ENCODE results near the gene MYH14. TPM values are rescaled to one million over a fixed set of nuclear protein-coding genes. Genes with fewer than 3 reads are reported as not detected.

MYH14 gene
- polyA plus RNA-seq, 1 donor (not counting 4 experiments of a cell fraction or from before 2014, with no cell fraction given), result 0.20 TPM

DNA sequence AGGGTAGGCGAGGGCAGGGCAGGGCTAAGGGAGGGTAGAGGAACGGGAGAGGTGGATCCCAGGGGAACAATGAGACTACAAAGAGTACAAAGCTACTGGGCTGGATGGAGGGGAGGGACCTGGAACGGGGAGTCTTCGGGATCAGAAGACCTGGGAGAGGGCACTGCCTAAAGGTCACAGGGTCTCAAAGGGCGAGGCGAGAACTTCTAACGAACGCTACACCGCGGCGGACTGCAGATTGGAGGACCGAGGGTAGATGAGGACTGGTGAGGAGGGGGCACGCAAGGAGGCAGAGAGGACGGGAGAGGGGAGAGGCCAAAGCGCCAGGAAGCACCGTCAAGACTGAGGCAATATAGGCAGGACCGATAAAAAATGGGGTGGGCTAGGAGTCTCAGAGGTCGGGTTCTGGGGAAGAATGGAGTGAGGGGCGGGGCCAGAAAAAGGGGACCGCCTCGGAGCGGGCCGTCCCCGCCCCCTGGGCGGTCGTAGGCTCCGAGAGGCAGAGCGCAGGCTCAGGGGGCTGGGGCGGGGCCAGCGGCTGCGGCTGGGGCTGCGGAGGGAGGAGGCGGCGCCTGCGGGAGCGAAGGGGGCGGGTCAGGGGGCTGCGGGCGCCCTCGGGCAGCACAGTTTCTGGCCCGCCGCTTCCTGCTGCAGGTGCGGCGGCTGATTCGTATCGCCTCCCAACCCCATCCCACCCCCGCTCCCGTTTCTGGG lies 127.1 kb downstream of the MYH14 start:
- H3K27ac ChIP-seq (ENCODE audit: control insufficient read depth, insufficient read depth, low read length), result no peak overlapping the region
- H3K36me3 ChIP-seq (ENCODE audit: control insufficient read depth in 2 of 2, extremely low read depth in 1 of 2, insufficient read depth in 2 of 2, low read length in 2 of 2), result no peaks in the 10 kb centered on the region
- H3K9me3 ChIP-seq (ENCODE audit: control insufficient read depth, low read depth, low read length), result peaks cover 12% of the 10 kb centered on the region
- H3K4me1 ChIP-seq (ENCODE audit: control insufficient read depth, extremely low read depth, insufficient read depth, low read length), result peaks cover 3% of the 10 kb centered on the region
- no peak overlapping the region for H3K9ac ChIP-seq (ENCODE audit: control insufficient read depth, extremely low read depth, insufficient read depth, low read length)
- H4K20me1 ChIP-seq (ENCODE audit: control insufficient read depth, extremely low read depth, insufficient read depth, low read length), result no peaks in the 10 kb centered on the region
- FAIRE-seq (no peak), DNase-seq (ENCODE audit: low read depth, low spot score) (no peak)
- no peaks in the 10 kb centered on the region for H3K9me1 ChIP-seq (ENCODE audit: control insufficient read depth, extremely low read depth, insufficient read depth, low read length)
- dilution Hi-C loops (cut with MboI; ENCODE audit: extremely low pct_ligation_motif_present, low sequenced_read_pairs), result no loop called here
- no peak overlapping the region for H3K4me2 ChIP-seq (ENCODE audit: control insufficient read depth, extremely low read depth, insufficient read depth, low read depth, low read length)
- H3K4me3 ChIP-seq (ENCODE audit: control insufficient read depth in 2 of 3, extremely low read depth in 1 of 3, insufficient read depth in 2 of 3, low read depth in 1 of 3, low read length in 3 of 3), result no peak overlapping the region
- peaks cover 73% of the 10 kb centered on the region for H3K27me3 ChIP-seq (ENCODE audit: control insufficient read depth, extremely low read depth, insufficient read depth, low read length)
- TF ChIP-seq, protein P1, sequence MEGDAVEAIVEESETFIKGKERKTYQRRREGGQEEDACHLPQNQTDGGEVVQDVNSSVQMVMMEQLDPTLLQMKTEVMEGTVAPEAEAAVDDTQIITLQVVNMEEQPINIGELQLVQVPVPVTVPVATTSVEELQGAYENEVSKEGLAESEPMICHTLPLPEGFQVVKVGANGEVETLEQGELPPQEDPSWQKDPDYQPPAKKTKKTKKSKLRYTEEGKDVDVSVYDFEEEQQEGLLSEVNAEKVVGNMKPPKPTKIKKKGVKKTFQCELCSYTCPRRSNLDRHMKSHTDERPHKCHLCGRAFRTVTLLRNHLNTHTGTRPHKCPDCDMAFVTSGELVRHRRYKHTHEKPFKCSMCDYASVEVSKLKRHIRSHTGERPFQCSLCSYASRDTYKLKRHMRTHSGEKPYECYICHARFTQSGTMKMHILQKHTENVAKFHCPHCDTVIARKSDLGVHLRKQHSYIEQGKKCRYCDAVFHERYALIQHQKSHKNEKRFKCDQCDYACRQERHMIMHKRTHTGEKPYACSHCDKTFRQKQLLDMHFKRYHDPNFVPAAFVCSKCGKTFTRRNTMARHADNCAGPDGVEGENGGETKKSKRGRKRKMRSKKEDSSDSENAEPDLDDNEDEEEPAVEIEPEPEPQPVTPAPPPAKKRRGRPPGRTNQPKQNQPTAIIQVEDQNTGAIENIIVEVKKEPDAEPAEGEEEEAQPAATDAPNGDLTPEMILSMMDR (optimal IDR thresholded peaks at IDR 0.05 in 1 of 3, IDR thresholded peaks at IDR 0.05 in 1 of 3, conservative IDR thresholded peaks at IDR 0.05 in 1 of 3; ENCODE audit: extremely low read depth in 1 of 3, insufficient read depth in 2 of 3, low read length in 3 of 3), result no peak
- TF ChIP-seq EZH2 (IDR thresholded peaks at IDR 0.05; ENCODE audit: low read length), result peak; percentile 12
- no peak overlapping the region for H2AFZ ChIP-seq (ENCODE audit: control insufficient read depth, low read length)
- no peaks in the 10 kb centered on the region for H3K79me2 ChIP-seq (ENCODE audit: control insufficient read depth, insufficient read depth, low read length)

DNA sequence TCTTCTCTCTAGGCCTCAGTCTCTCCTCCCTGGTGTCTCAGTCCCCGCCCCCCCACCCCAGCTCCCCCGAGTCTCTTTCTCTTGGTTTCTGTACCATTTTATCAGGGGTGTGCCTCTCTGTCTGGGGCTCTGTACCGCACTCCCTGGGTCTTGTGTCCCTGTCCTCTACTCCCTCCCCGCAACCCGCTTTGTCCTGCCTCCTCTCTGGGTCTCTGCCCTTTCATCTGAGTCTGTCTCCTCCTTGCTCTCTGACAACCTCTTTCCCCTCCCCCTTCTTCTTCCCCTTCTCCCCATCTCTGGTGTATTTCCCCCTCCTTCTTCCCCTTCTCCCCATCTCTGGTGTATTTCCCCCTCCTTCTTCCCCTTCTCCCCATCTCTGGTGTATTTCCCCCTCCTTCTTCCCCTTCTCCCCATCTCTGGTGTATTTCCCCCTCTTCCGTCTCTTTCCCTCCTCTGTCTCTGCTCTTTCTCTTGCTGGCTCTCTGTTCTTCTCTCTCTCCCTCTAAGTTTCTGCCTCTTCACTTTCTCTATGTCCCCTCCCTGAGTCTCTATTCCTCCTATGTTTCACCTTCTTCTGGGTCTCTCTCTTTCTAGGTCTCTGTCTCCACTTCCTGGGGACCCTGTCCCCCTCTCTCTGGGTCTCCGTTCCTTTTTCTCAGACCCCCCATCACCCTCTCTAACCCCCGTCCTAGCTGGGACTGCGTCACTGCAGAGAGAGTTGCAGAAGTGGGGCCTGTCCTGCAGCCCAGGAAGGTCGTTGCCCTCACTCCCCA lies 128.0 kb downstream of the MYH14 start:
- dilution Hi-C loops (cut with MboI; ENCODE audit: extremely low pct_ligation_motif_present, low sequenced_read_pairs), result no loop called here
- no peak overlapping the region for H3K27ac ChIP-seq (ENCODE audit: control insufficient read depth, insufficient read depth, low read length)

More for the DNA sequence above, 128.0 kb downstream of the MYH14 start:
- Histone ChIP-seq H4K20me1 (ENCODE audit: control insufficient read depth, extremely low read depth, insufficient read depth, low read length) (no peaks in the 10 kb centered on the region), H3K9ac (ENCODE audit: control insufficient read depth, extremely low read depth, insufficient read depth, low read length) (no peak overlapping the region), H3K79me2 (ENCODE audit: control insufficient read depth, insufficient read depth, low read length) (no peaks in the 10 kb centered on the region), H3K4me3 (ENCODE audit: control insufficient read depth in 2 of 3, extremely low read depth in 1 of 3, insufficient read depth in 2 of 3, low read depth in 1 of 3, low read length in 3 of 3) (no peak overlapping the region), H3K27me3 (ENCODE audit: control insufficient read depth, extremely low read depth, insufficient read depth, low read length) (peaks cover 65% of the 10 kb centered on the region), H3K36me3 (ENCODE audit: control insufficient read depth in 2 of 2, extremely low read depth in 1 of 2, insufficient read depth in 2 of 2, low read length in 2 of 2) (no peaks in the 10 kb centered on the region), H3K4me2 (ENCODE audit: control insufficient read depth, extremely low read depth, insufficient read depth, low read depth, low read length) (no peak overlapping the region), H3K4me1 (ENCODE audit: control insufficient read depth, extremely low read depth, insufficient read depth, low read length) (peaks cover 3% of the 10 kb centered on the region), H3K9me1 (ENCODE audit: control insufficient read depth, extremely low read depth, insufficient read depth, low read length) (no peaks in the 10 kb centered on the region), H3K9me3 (ENCODE audit: control insufficient read depth, low read depth, low read length) (peaks cover 12% of the 10 kb centered on the region), H2AFZ (ENCODE audit: control insufficient read depth, low read length) (no peak overlapping the region)
- TF ChIP-seq, protein P1 (optimal IDR thresholded peaks at IDR 0.05 in 1 of 3, IDR thresholded peaks at IDR 0.05 in 1 of 3, conservative IDR thresholded peaks at IDR 0.05 in 1 of 3; ENCODE audit: extremely low read depth in 1 of 3, insufficient read depth in 2 of 3, low read length in 3 of 3), result no peak
- peak; percentile 47 for TF ChIP-seq EZH2 (IDR thresholded peaks at IDR 0.05; ENCODE audit: low read length)
- DNase-seq (ENCODE audit: low read depth, low spot score) (no peak), FAIRE-seq (no peak)
